Activated CD4-positive, CD25-positive, alpha-beta regulatory T cell treated with anti-CD3 and anti-CD28 coated beads, Interleukin-2, amount 50 U/mL, for 24 hours (primary cell): ENCODE measurements around the gene CD3E.

ENCODE experiments used
- ATAC-seq, 2 donors: fragments of 150-1000 bp; cut with Tn5 transposase; one replicate each; pipeline ENCODE4 v1.10.0; 2021; ENCODE audit warnings: mild to moderate bottlenecking in 1 of 2, moderate library complexity in 1 of 2

The CD3E gene

DNA sequence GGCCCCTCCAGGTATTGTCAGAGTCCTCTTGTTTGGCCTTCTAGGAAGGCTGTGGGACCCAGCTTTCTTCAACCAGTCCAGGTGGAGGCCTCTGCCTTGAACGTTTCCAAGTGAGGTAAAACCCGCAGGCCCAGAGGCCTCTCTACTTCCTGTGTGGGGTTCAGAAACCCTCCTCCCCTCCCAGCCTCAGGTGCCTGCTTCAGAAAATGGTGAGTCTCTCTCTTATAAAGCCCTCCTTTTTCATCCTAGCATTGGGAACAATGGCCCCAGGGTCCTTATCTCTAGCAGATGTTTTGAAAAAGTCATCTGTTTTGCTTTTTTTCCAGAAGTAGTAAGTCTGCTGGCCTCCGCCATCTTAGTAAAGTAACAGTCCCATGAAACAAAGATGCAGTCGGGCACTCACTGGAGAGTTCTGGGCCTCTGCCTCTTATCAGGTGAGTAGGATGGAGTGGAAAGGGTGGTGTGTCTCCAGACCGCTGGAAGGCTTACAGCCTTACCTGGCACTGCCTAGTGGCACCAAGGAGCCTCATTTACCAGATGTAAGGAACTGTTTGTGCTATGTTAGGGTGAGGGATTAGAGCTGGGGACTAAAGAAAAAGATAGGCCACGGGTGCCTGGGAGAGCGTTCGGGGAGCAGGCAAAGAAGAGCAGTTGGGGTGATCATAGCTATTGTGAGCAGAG is at the start of gene CD3E:
TSS of gene CD3E (plus strand) at position 163 of the 681 bp plus-strand sequence. CDS start at position 386, 223 bp downstream.
- peak; percentile 69 to 78 for ATAC-seq

- ATAC-seq = no peak
Measured at GRCh38 chr11:118258410-118258809, 46.1 kb upstream of the CD3E start.

DNA sequence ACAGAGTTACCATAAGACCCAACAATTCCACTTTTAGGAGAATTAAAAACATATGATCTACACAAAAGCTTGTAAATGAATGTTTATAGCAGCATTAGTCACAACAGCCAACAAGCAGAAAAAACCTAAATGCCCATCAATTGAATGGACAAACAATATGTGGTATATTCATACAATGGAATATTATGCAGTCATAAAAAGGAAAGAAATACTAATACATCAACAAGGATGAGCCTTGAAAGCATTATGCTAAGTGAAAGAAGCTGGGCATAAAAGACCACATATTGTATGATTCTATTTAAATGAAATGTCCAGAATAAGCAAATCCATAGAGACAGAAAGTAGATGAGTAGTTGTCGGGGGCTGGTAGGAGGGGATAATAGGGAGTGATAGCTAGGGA is 45.4 kb upstream of the CD3E start:
- no peak for ATAC-seq

DNA sequence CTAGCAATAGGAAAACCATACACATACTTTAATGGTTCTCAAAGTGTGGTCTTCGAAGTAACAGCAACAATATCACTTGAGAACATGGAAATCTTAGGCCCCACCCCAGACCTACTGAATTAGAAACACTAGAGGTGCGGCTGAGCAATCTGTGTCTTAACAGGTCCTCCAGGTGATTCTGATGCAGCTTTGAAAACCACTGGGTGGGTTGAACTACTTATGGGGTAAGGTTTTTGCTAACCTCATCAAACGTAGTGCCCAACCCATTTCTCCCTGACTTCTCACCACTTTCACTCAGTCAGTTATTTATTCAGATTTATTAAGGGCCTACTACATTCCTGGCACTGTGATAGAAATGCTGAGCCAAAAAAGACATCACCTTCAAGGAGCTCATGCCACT is 44.2 kb upstream of the CD3E start:
- ATAC-seq = no peak

- ATAC-seq = no peak
Measured at GRCh38 chr11:118263112-118263511, 41.4 kb upstream of the CD3E start.

DNA sequence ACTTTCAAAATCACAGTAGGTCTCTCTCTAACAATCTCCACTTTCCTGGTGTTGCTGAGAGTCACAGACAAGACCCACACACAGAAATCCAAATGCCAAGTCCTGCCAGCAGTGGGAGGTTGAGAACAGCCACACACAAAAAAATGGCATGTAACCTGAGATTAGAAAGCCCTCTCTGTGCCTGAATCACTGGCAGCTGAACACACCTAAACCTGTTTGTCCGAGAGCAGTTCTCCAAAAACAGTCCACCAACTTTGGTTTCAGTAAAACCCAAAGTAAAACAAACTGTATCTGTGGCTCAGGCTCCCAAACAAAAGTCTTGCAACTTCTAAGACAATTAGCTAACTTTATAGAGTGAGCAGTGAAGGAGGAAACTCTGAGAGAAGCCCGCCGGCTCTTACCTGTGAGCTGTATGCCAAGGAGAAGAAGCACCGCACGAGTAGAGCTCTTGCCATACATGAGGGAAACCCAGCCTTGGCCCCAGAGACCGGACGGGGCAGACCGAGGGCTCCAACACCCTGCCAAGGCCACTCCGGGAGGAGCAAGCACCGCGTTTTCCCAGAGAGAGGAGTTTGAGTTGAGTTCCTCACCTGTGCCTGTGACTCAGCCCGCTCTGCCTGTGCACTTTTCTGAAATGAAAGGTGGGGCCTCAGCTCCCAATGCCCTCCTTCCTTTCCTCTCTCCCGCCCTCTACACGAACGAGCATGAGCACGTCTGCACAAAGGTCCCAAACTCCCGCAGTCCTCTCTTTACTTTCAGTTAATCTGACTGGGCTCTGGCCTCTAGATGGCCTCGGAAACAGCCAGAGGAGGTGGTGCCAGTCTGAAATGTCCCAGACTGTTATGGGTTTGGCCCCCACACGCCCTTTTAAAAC is 40.6 kb upstream of the CD3E start, which contains the start of gene MPZL2:
TSS of gene MPZL2 (minus strand) at position 603 of the 874 bp plus-strand sequence. CDS start at position 459, 144 bp downstream.
- peak; percentile 44 to 60 for ATAC-seq

DNA sequence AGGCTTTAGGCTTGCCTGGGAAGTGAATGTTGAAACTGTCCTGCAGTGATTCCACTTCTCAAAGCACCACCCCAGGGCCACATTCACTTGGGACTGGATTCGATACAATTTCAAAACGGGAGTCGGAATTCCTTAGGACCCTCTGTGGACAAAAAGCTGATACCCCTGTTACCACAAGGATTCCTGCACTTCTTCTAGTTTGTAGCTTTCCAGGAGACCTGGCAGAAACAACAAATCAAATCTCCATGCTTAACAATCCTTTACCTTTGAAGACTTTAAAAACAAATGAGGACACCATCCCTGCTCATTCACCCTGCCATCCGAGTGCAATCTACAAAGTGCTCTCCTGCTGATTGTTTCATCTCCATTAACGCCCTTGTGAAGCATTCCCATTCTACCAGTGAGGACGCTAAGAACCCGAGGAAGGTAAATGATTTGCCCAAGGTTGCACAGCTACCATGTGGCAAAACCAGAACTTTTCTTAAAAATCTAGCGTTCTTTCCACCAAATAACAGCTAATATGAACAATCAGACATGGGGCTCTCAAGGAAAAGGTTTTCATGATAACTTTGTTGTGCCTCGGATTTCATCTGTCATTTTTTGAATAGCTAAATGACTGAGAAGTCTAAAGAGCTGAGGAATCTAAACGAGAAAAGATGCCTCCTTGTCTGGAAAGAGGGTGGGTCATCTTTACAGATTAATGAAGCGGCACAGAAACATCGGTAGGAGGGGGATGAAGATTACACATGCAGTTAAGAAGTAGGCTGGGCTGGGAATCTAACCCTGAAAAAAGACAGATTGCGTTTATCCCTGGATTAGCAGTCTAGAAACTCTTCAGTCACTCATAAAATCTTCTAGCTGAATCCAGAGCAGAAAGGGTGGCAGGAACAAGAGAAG is 39.7 kb upstream of the CD3E start:
- no peak for ATAC-seq

- ATAC-seq = no peak
Measured at GRCh38 chr11:118265954-118266353, 38.6 kb upstream of the CD3E start.

- no peak for ATAC-seq
Measured at GRCh38 chr11:118267486-118267885, 37.0 kb upstream of the CD3E start.

DNA sequence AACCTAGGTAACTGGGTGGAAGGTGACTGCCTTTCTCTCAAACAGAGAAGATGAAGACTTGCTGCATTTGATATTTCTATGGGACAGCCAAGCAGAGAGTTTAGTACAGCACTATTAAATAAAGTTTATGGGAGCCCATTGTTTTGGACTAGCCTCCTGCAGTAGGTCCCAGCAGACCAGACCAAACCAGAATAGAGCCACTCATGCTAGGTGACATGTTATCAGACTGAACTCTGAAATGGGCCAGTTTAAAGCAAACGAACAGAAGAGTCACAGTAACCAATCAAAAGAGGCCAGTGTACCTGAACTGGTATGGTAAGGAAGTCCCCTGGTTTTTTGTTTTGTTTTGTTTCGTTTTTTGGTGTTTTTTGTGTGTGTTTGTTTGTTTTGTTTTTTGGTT is 32.5 kb upstream of the CD3E start:
- no peak for ATAC-seq

DNA sequence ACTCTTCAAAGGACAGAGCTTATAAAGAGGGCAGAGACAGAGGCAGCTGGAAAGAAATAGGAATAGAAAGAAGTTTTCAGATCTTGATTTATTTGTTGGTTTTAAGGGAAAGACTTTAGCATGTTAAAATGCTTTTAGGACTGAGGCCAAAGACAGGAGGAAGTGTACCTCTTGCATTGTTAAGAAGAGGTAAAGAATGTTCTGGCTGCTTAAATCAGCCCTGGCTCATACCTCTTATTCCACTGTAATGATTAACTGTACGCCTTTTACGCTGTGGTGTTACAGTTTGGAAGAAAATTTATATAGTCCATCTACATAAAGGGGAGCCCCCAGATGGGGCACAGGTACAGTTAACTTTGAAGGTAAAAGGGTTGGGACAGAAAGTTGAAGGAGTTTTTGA is 30.3 kb upstream of the CD3E start:
- ATAC-seq = no peak

DNA sequence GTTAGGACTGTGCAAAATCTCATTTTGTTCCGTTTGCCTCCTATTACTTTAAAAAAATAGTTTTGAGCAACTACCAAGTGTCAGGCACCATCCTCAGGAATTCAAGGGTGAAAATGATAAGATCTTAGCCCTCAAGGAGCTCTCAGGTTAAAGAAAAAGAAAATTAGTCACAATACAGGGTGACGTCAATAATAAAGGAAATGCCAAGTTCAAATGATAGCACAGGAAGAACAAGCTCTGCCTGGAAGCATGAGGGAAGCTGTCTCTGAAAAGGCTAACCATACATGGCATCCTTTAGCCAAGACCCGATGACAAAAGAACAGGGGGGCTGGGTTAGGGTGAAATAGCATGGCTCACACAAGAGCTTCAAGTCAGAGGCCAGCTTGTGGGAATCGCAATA is 29.4 kb upstream of the CD3E start:
- no peak for ATAC-seq

DNA sequence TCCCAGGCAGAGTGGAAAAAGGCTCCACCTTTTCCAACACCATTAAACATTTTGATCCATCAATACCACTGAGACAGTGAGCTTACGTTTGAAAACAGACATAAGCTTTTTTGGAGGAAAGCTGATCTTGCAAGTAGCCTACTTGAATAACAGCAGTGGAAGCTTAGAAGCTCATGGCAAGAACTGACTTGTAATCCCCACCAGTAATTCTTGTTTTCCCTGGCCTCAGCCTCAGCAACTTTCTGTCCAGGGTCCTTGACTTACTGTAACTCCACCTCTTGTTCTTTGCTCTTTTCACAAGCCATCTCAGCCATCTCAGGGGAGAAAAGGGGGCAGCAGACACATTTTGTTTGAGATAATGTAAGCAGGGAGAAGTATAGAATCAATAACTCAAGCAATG is 28.1 kb upstream of the CD3E start:
- ATAC-seq = no peak

GRCh38 chr11:118277312-118277711 is 27.2 kb upstream of the CD3E start:
- peak in 1 of 2 donors; percentile 20 for ATAC-seq

- ATAC-seq = peak in 1 of 2 donors; percentile 43
Measured at GRCh38 chr11:118281284-118281683, 23.2 kb upstream of the CD3E start.

DNA sequence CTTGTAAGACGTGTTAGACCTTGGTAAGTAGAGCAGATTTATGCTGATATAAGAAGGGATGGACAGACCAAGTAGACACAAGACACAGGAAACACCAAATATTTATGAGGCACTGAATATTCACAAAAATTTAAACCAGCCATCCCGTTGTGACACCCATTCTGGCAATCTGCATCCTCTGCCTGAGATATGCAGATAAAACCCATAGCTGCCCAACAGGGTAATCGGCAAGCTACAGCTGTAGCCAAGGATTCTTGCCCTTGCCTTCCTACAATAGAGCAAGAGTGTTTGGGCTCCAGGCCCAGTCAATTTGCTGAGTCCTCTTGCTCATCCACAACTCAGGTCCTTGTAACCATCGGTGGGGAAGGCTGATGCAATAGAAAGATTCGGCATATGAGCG is 21.9 kb upstream of the CD3E start:
- ATAC-seq = no peak

DNA sequence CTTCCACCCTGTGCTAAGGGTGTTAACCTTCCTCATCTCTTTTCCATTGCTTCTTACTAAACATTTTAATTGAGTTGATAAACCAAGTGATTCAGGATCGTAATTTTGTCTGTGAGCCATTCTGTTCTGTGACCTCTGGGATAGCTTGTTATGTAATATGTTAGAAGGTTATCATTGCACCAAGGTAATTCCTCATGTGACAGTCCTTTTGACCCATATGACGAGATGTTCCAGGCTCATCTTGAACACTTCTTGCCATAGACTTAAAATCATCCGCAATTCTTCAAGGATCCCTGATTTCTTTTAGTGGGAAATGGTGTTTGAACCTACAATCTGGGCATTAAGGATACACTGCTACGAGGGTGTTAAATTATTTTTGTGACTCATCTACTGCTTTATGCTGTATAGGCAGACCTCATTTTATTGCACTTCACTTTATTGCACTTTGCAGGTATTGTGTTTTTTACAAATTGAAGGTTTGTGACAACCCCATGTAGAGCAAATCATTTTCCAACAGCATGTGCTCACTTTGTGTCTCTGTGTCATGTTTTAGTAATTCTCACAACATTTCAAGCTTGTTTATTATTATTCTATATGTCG is 21.4 kb upstream of the CD3E start:
- no peak for ATAC-seq

GRCh38 chr11:118283756-118284350 is 20.7 kb upstream of the CD3E start:
- peak in 1 of 2 donors; percentile 55 for ATAC-seq

DNA sequence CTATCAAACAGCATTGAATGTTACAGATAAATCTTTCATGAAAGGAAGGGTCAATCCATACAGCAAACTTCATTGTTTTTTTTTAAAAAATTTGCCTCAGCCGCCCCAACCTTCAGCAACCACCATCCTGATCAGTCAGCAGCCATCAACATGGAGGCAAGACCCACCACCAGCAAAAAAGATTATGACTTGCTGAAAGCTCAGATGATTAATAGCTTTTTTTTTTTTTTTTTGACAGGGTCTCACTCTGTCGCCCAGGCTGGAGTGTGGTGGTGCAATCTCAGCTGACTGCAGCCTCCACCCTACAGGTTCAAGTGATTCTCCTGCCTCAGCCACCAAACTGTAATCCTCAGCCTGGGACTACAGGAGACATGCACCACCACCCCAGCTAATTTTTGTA is 18.0 kb upstream of the CD3E start:
- ATAC-seq = peak in 1 of 2 donors; percentile 24

- ATAC-seq = peak in 1 of 2 donors; percentile 93
Measured at GRCh38 chr11:118287006-118287405, 17.5 kb upstream of the CD3E start.

DNA sequence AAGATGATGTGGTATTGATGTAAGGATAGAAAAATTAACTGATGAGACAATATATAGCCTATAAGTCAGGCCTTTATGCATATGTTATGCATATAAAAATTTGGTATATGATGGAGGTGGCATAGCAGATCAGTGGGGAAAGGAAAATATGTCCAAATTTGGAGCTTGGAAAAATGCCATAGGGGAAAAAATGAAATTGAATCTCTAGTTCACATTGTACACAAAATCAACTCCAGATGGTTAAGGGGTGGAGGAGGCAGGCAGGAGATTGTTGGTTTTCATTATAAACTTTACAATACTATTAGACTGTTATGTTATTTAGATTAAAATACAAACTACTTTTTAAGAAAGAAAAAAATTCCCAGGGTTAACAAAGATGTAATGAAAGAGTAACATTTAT is 15.1 kb upstream of the CD3E start:
- ATAC-seq = no peak

GRCh38 chr11:118290923-118291322 is 13.6 kb upstream of the CD3E start:
- ATAC-seq = peak; percentile 22 to 50
